GM18867 (cell line): Measurements from ENCODE around the gene NCLN.
"Not testable (repeated sequence)": the region's sequence is repeated elsewhere in the genome, so short reads cannot be mapped to it uniquely, and the experiment has no call there.

Experiments
- ATAC-seq: cut with Tn5 transposase; IDR thresholded peaks from one replicate; pipeline ENCODE4 v1.9.1; 2021; ENCODE audit warnings: mild to moderate bottlenecking, moderate library complexity; ENCODE audit not compliant: unreplicated experiment

Gene NCLN

GRCh38 chr19:3185461-3186159 is at the start of gene NCLN:
TSS of gene NCLN (plus strand) at chr19:3185930. CDS start at chr19:3186031, 101 bp downstream.
- ATAC-seq: peak; percentile 70

GRCh38 chr19:3135961-3136683 is 49.6 kb upstream of the NCLN start, which contains the start of gene GNA15:
TSS of gene GNA15 (plus strand) at chr19:3136033. CDS start at chr19:3136451, 418 bp downstream.
- no peak for ATAC-seq

- no peak for ATAC-seq
Observed at GRCh38 chr19:3136684-3137055, 49.1 kb upstream of the NCLN start.

- no peak for ATAC-seq
Observed at GRCh38 chr19:3137119-3137518, 48.6 kb upstream of the NCLN start.

GRCh38 chr19:3138268-3138667 is 47.5 kb upstream of the NCLN start:
- no peak for ATAC-seq

- ATAC-seq: no peak
Observed at GRCh38 chr19:3140667-3141038, 45.1 kb upstream of the NCLN start.

- no peak for ATAC-seq
Observed at GRCh38 chr19:3142292-3142670, 43.4 kb upstream of the NCLN start.

GRCh38 chr19:3142781-3143337 is 42.9 kb upstream of the NCLN start:
- no peak for ATAC-seq

- ATAC-seq: no peak
Observed at GRCh38 chr19:3145909-3146676, 39.6 kb upstream of the NCLN start.

GRCh38 chr19:3146677-3147100 is 39.0 kb upstream of the NCLN start:
- no peak for ATAC-seq

- ATAC-seq: no peak
Observed at GRCh38 chr19:3148503-3148902, 37.2 kb upstream of the NCLN start.

GRCh38 chr19:3149089-3149488 is 36.6 kb upstream of the NCLN start:
- ATAC-seq: no peak

GRCh38 chr19:3149526-3150505 is 35.9 kb upstream of the NCLN start:
- no peak for ATAC-seq

GRCh38 chr19:3150739-3151329 is 34.9 kb upstream of the NCLN start:
- ATAC-seq: no peak

- no peak for ATAC-seq
Observed at GRCh38 chr19:3151563-3152418, 33.9 kb upstream of the NCLN start.

- ATAC-seq: no peak
Observed at GRCh38 chr19:3152419-3152780, 33.3 kb upstream of the NCLN start.

- no peak for ATAC-seq
Observed at GRCh38 chr19:3153286-3154230, 32.2 kb upstream of the NCLN start.

GRCh38 chr19:3154447-3154846 is 31.3 kb upstream of the NCLN start:
- not testable (repeated sequence) for ATAC-seq
